Ectodermal cell (in vitro differentiated cells): ENCODE measurements around the gene IGSF23.
"Not testable (repeated sequence)": the region's sequence is repeated elsewhere in the genome, so short reads cannot be mapped to it uniquely, and the experiment has no call there.

Experiments
- H3K27ac ChIP-seq: 2 replicates; pipeline ENCODE4 v1.7.0; 2013; ENCODE audit warnings: mild to moderate bottlenecking, low read depth, low read length; ENCODE audit not compliant: insufficient read depth, poor library complexity, severe bottlenecking
- H3K27me3 ChIP-seq: 2 replicates; pipeline ENCODE4 v1.7.0; 2013; ENCODE audit warnings: mild to moderate bottlenecking, low read length; ENCODE audit not compliant: insufficient read depth, control insufficient read depth, poor library complexity, severe bottlenecking
- H3K36me3 ChIP-seq: one replicate; pipeline ENCODE4 v1.7.0; 2013; ENCODE audit warnings: low read length; ENCODE audit not compliant: control insufficient read depth, insufficient read depth
- H3K4me1 ChIP-seq: one replicate; pipeline ENCODE4 v1.7.0; 2013; ENCODE audit warnings: low read length; ENCODE audit not compliant: control insufficient read depth, insufficient read depth
- H3K4me3 ChIP-seq: 2 replicates; pipeline ENCODE4 v1.7.0; 2013; ENCODE audit warnings: low read depth, low read length, control low read depth; ENCODE audit not compliant: insufficient read depth
- H3K9me3 ChIP-seq: 2 replicates; pipeline ENCODE4 v1.7.0; 2013; ENCODE audit warnings: mild to moderate bottlenecking, low read length, moderate library complexity; ENCODE audit not compliant: control insufficient read depth
- WGBS, 2 experiments: methylation state at CpG; one replicate each; pipeline ENCODE4 v1.1.7; 2013; ENCODE audit warnings: missing lambda C conversion rate in 2 of 2; 5-methylcytosine and 5-hydroxymethylcytosine counted together

The IGSF23 gene

DNA sequence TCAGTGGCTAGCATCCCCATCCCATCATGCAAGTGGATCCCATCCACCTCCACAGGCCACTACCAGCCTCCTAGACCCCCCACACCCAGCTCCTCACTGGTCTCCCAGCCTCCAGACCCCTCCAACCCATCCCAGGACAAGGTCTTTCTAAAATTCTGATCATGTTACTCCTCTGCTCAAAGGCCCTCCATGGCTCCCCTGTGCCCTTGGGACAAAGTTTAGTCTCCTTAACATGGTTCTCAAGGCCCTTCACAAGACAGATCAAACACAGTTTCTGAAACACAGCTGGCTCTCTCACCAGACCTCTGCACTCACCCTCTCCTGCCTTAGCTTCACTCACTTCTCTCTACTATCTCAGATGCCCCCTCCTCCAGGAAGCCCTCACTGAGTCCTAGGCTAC, 67.2 kb downstream of the IGSF23 start:
- Histone ChIP-seq H3K4me1 (no peaks in the 10 kb centered on the region), H3K27me3 (no peaks in the 10 kb centered on the region), H3K36me3 (no peaks in the 10 kb centered on the region), H3K9me3 (no peaks in the 10 kb centered on the region), H3K4me3 (no peak overlapping the region), H3K27ac (no peak overlapping the region)

DNA sequence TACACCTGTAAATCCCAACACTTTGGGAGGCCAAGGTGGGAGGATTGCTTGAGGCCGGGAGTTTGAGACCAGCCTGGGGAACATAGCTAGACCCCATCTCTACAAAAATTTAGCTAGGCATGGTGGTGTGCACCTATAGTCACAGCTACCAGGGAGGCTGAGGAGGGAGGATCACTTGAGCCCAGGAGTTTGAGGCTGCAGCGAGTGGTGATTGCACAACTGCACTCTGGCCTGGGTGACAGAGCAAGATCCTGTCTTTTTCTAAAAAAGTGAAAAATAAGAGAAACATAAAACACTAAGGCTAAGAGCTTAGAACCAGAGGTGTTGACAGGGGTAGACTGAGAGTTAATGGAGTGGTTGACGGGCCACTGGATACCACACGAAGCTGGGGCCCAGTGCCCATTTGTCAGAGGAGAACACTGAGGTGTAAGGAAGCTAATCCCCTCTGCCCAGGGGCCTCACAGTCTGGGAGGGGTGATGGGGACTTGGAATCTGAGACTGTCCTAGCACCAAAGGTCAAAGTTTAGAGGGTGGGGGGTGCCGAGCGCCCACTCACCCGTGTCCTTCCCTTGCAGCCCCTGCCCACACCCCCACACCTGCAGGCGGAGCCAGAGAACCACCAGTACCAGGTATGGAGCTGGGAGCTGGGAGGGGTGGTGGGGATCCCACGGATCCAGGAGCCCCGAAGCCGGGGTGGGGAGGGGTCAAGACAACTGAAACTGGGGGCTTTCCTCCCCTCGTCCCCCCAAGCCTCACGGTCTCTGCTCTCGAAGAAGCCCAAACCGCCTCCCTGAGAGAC, 68.8 kb downstream of the IGSF23 start:
- Histone ChIP-seq H3K36me3 (no peaks in the 10 kb centered on the region), H3K27me3 (no peaks in the 10 kb centered on the region), H3K9me3 (no peaks in the 10 kb centered on the region), H3K4me1 (no peaks in the 10 kb centered on the region), H3K4me3 (no peak overlapping the region), H3K27ac (no peak overlapping the region)
- 87 to 88% methylated on average over 15 of the region's 15 CpGs for WGBS, 2 experiments

DNA sequence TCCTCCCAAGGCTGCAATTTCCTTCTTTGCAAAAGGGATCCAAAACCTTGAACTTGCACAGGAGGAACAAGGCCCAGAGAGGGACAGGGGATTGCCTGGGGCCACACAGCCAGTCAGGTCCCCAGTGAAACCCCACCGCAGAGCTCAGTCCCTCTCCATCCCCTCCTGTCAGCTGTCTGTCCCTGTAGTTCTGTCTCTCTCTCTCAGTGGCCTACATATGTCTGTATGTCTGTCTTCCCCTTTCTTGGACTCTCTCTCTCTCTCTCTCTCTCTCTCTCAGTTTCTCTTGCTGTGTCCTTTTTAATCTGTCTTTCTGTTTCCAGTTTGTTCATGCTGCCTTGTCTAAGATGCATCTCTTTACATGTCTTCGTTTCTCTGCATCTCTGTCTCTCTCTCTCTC, 69.4 kb downstream of the IGSF23 start:
- Histone ChIP-seq H3K4me1 (no peaks in the 10 kb centered on the region), H3K27me3 (no peaks in the 10 kb centered on the region), H3K36me3 (no peaks in the 10 kb centered on the region), H3K4me3 (no peak overlapping the region), H3K27ac (no peak overlapping the region), H3K9me3 (no peaks in the 10 kb centered on the region)
- 87 to 90% methylated on average over 2 of the region's 2 CpGs for WGBS, 2 experiments

DNA sequence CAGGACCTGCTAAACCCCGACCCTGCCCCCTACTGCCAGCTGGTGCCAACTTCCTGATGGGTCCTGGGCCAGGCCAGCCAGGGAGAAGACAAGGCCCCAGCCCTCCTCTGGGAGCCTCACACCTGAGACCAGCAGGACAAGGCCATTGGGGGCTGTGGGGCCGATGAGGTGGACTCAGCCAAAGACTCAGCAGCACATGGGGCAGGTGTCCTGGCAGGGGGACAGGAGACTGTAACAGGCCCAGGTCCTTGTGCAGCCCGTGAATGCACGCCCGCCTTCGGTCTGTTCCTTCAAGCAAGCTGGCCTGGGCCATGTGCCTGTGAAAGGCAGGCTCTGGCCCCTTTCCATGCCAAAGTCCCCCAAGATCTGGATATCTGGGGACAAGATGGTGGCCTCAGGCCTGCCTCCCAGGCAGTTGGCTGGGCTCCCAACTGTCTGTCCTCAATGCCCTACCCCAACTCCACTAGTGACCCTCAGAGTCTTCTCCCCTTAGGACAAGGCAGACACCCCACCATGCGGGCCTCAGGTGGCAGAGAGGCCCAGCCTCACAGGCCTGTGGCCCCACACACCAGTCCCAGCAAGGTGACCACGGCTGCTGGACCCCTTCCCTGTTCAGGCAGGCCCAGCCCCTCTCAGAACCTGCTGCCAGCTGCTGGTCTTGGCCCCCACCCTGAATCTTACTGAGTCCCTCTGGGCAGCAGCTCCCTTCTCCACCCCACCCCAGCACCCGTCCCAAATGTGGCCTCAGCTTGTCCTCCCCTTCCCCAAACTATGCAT, 70.3 kb downstream of the IGSF23 start:
- Histone ChIP-seq H3K36me3 (no peaks in the 10 kb centered on the region), H3K27me3 (no peaks in the 10 kb centered on the region), H3K27ac (no peak overlapping the region), H3K9me3 (no peaks in the 10 kb centered on the region), H3K4me3 (no peak overlapping the region), H3K4me1 (no peaks in the 10 kb centered on the region)
- 77 to 81% methylated on average over 9 of the region's 9 CpGs for WGBS, 2 experiments

DNA sequence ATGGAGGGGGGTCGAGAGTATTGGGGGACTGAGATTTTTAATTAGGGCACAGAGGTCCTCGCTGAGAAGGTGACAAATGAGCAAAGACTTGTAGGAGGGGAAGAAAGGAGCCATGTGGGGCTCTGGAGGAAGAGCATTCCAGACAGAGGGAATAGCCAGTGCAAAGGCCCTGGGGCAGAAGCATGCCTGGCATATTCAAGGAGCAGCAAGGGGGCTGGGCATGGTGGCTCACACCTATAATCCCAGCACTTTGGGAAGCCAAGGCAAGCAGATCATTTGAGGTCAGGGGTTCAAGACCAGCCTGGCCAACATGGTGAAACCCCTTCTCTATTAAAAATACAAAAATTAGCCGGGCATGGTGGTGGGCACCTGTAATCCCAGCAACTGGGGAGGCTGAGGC, 71.0 kb downstream of the IGSF23 start:
- H3K27me3 ChIP-seq, H3K27ac ChIP-seq, H3K36me3 ChIP-seq, H3K4me3 ChIP-seq, H3K4me1 ChIP-seq, H3K9me3 ChIP-seq: not testable (repeated sequence)
- WGBS, 2 experiments, result 91 to 95% methylated on average over 3 of the region's 3 CpGs

DNA sequence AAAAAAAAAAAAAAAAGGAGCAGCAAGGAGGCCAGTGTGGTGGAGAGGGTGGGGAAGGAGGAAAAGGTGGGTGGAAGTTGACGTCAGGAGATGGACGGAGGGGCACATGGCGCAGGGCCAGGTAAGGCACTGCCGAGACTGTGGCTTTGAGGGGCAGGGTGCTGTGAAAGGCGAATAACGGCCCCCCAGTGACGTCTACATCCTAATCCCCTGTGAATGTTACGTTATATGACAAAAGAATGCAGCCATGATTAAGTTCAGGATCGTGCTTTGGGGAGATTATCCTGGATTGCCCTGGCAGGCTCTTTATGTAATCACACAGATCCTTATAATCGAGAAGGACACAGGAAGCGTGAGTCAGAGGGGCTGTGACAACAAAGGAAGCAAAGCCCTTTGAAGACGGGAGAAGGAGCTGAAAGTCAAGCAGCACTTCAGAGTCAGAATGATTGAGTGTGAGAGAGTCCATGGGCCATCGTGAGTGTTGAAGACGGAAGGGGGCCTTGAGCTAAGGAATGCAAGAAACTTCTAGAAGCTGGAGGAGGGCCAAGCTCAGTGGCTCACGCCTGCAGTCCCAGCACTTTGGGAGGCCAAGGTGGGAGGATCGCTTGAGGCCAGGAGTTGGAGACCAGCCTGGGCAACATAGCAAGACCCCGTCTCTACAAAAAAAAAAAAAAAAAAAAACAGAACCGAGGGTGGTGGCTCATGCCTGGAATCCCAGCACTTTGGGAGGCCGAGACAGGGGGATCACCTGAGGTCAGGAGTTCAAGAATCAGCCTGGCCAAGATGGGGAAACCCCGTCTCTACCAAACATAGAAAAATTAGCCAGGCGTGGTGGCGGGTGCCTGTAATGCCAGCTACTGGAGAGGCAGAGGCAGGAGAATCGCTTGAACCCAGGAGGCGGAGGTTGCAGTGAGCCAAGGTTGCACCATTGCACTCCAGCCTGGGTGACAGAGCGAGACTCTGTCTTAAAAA, 71.8 kb downstream of the IGSF23 start:
- Histone ChIP-seq H3K9me3 (no peaks in the 10 kb centered on the region), H3K4me3 (no peak overlapping the region), H3K27me3 (no peaks in the 10 kb centered on the region), H3K4me1 (no peaks in the 10 kb centered on the region), H3K27ac (no peak overlapping the region), H3K36me3 (no peaks in the 10 kb centered on the region)
- 77 to 80% methylated on average over 25 of the region's 25 CpGs for WGBS, 2 experiments

DNA sequence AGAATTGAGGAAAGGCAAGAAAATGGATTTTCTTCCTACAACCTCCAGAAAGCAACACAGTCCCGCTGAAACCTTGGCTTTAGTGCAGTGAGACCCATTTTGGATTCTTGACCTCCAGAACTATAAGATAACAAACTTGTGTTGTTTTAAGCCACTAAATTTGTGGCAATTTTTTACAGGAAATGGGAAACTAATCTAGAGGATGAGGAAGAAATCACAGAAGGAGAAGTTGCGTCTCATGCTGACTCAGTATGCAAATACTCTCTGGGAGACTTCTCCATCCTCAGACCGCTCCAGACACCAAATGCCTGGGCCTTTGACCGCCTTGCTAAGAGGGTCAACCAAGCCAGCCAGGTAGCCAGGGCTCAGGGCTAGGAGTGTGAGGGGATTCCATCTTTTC, 72.5 kb downstream of the IGSF23 start:
- no peaks in the 10 kb centered on the region for H3K4me1 ChIP-seq
- H3K9me3 ChIP-seq, result no peaks in the 10 kb centered on the region

More for the DNA sequence above, 72.5 kb downstream of the IGSF23 start:
- Histone ChIP-seq H3K36me3 (no peaks in the 10 kb centered on the region), H3K27ac (no peak overlapping the region), H3K4me3 (no peak overlapping the region), H3K27me3 (no peaks in the 10 kb centered on the region)
- WGBS, 2 experiments, result 86 to 88% methylated on average over 4 of the region's 4 CpGs
